Measurements from ENCODE around the gene PYCR2.

DNA sequence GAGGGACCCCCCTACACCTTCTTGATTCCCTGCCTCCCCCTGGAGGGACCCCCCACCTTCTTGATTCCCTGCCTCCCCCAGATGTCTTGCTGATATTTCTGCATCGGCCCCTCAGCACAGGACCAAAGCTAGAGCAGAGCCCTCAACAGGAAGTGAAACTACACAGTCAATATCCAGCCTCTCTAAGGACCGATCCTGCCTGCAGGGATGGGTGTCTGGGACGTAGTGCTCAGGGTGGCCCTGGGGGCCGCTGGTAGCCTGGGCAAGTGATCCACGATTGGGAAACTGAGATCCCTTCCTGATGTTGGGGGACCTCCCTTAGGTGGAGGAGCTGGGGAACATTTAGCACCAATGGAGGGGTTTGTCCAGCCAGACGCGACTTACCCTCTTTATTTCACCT, 20.9 kb upstream of the PYCR2 start:
- TF ChIP-seq POLR2A (IDR thresholded peaks at IDR 0.05) = no peak
- TF ChIP-seq, protein P1, sequence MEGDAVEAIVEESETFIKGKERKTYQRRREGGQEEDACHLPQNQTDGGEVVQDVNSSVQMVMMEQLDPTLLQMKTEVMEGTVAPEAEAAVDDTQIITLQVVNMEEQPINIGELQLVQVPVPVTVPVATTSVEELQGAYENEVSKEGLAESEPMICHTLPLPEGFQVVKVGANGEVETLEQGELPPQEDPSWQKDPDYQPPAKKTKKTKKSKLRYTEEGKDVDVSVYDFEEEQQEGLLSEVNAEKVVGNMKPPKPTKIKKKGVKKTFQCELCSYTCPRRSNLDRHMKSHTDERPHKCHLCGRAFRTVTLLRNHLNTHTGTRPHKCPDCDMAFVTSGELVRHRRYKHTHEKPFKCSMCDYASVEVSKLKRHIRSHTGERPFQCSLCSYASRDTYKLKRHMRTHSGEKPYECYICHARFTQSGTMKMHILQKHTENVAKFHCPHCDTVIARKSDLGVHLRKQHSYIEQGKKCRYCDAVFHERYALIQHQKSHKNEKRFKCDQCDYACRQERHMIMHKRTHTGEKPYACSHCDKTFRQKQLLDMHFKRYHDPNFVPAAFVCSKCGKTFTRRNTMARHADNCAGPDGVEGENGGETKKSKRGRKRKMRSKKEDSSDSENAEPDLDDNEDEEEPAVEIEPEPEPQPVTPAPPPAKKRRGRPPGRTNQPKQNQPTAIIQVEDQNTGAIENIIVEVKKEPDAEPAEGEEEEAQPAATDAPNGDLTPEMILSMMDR (IDR thresholded peaks at IDR 0.05 in 4 of 5, conservative IDR thresholded peaks at IDR 0.05 in 1 of 5) = no peak
